Calu3 (cell line): Measurements from ENCODE around the gene TNFRSF8. TPM values are rescaled to one million over a fixed set of nuclear protein-coding genes. Genes with fewer than 3 reads are reported as not detected.

Experiments used
- BruUV-seq: library from RNA; stranded (reverse); fragments of 400-500 nt; replicated peaks from 2 replicates; lab custom pipeline; 2021; lab: Mats Ljungman, UMichigan
- CTCF ChIA-PET: fragments of 300-600 bp; sonication (Branson Sonifier 250); formaldehyde crosslinking; loops from one replicate; lab custom pipeline; 2022; ENCODE audit warnings: antibody characterized with exemption; lab: Charles Lee
- DNase-seq: peaks from one replicate; pipeline ENCODE4 v3.0.0; 2022
- H3K27ac Mint-ChIP-seq: one replicate; pipeline ENCODE4 v1.8.0; 2022; ENCODE audit warnings: mixed read lengths; ENCODE audit not compliant: unreplicated experiment
- H3K27me3 Mint-ChIP-seq: one replicate; pipeline ENCODE4 v1.8.0; 2022; ENCODE audit warnings: mixed read lengths; ENCODE audit not compliant: unreplicated experiment
- H3K36me3 Mint-ChIP-seq: one replicate; pipeline ENCODE4 v1.8.0; 2022; ENCODE audit warnings: mild to moderate bottlenecking, moderate library complexity, mixed read lengths; ENCODE audit not compliant: insufficient read depth, unreplicated experiment
- H3K4me1 Mint-ChIP-seq: one replicate; pipeline ENCODE4 v1.8.0; 2022; ENCODE audit warnings: mild to moderate bottlenecking, low read depth, mixed read lengths; ENCODE audit not compliant: unreplicated experiment
- H3K4me3 Mint-ChIP-seq: one replicate; pipeline ENCODE4 v1.8.0; 2022; ENCODE audit warnings: mild to moderate bottlenecking, low read depth, moderate library complexity, mixed read lengths; ENCODE audit not compliant: unreplicated experiment
- H3K9me3 Mint-ChIP-seq: one replicate; pipeline ENCODE4 v1.8.0; 2022; ENCODE audit warnings: low read depth, mixed read lengths; ENCODE audit not compliant: unreplicated experiment
- CTCF ChIP-seq: fragments of 200-600 bp; IDR thresholded peaks from one replicate; pipeline ENCODE4 v1.8.0; 2022; ENCODE audit warnings: antibody characterized with exemption; ENCODE audit not compliant: unreplicated experiment
- intact Hi-C: fragments of 100-400 bp; cut with micrococcal nuclease; formaldehyde crosslinking; loops from one replicate; pipeline ENCODE4 v1.10.0; 2022; ENCODE audit not compliant: unreplicated experiment
- total RNA-seq: library from RNA; stranded (reverse); gene quantifications from 2 replicates; pipeline ENCODE4 v1.2.3, GENCODE V29; 2022

TNFRSF8 gene
- total RNA-seq, 1 experiment from 2014 or later, result not detected

GRCh38 chr1:12155328-12155727 is 92.2 kb downstream of the TNFRSF8 start:
- no peaks in the 10 kb centered on the region for H3K27me3 Mint-ChIP-seq
- CTCF ChIA-PET, result no interaction called here
- no TSS peak for BruUV-seq
- H3K4me3 Mint-ChIP-seq, result no peak overlapping the region
- no peak for DNase-seq
- H3K36me3 Mint-ChIP-seq, result no peaks in the 10 kb centered on the region
- peaks cover 25% of the 10 kb centered on the region for H3K4me1 Mint-ChIP-seq
- H3K27ac Mint-ChIP-seq, result no peak overlapping the region
- intact Hi-C loops, result no loop called here
- TF ChIP-seq CTCF, result no peak
- H3K9me3 Mint-ChIP-seq, result no peaks in the 10 kb centered on the region

GRCh38 chr1:12157366-12158231 is 94.5 kb downstream of the TNFRSF8 start:
- no peak for DNase-seq
- BruUV-seq, result no TSS peak
- Mint-ChIP-seq H3K36me3 (peaks cover 6% of the 10 kb centered on the region), H3K27ac (no peak overlapping the region), H3K4me3 (peak overlapping the region; percentile 10), H3K4me1 (peaks cover 41% of the 10 kb centered on the region), H3K9me3 (no peaks in the 10 kb centered on the region), H3K27me3 (no peaks in the 10 kb centered on the region)
- no peak for TF ChIP-seq CTCF
- intact Hi-C loops, result no loop called here
- CTCF ChIA-PET, result interaction anchor here (0.7 kb wide), 1 partner anchor 153 kb away, joined by 7 read pairs; no protein-coding TSS in a partner anchor

- peaks cover 6% of the 10 kb centered on the region for H3K36me3 Mint-ChIP-seq
- peaks cover 42% of the 10 kb centered on the region for H3K4me1 Mint-ChIP-seq
- intact Hi-C loops, result no loop called here
- H3K27ac Mint-ChIP-seq, result no peak overlapping the region
- H3K4me3 Mint-ChIP-seq, result no peak overlapping the region
- no peaks in the 10 kb centered on the region for H3K9me3 Mint-ChIP-seq
- no peak for DNase-seq
- no TSS peak for BruUV-seq
- CTCF ChIA-PET, result interaction anchor here (0.7 kb wide), 1 partner anchor 152 kb away, joined by 7 read pairs; no protein-coding TSS in a partner anchor
- TF ChIP-seq CTCF, result no peak
- no peaks in the 10 kb centered on the region for H3K27me3 Mint-ChIP-seq
Observed at GRCh38 chr1:12158357-12159092, 95.4 kb downstream of the TNFRSF8 start.

- intact Hi-C loops, result no loop called here
- peaks cover 6% of the 10 kb centered on the region for H3K36me3 Mint-ChIP-seq
- peak; percentile 28 for DNase-seq
- H3K4me1 Mint-ChIP-seq, result peaks cover 50% of the 10 kb centered on the region
- no peak for TF ChIP-seq CTCF
- H3K9me3 Mint-ChIP-seq, result no peaks in the 10 kb centered on the region
- CTCF ChIA-PET, result interaction anchor here (0.6 kb wide), 2 partner anchors 35 to 353 kb away, joined by 3 to 4 read pairs; no protein-coding TSS in a partner anchor
- no peak overlapping the region for H3K4me3 Mint-ChIP-seq
- H3K27me3 Mint-ChIP-seq, result no peaks in the 10 kb centered on the region
- H3K27ac Mint-ChIP-seq, result no peak overlapping the region
- no TSS peak for BruUV-seq
Observed at GRCh38 chr1:12159816-12160215, 96.7 kb downstream of the TNFRSF8 start.
